Stimulated activated CD8-positive, alpha-beta memory T cell treated with anti-CD3 and anti-CD28 coated beads, Interleukin-15, amount 100 ng/mL, for 4 hours (primary cell): ENCODE data around the gene MMP15.

Experiments used
- DNase-seq, 2 donors: peaks; one replicate each; pipeline ENCODE4 v3.0.0-alpha.2; 2020; ENCODE audit warnings: low read depth in 2 of 2

The MMP15 gene

DNA sequence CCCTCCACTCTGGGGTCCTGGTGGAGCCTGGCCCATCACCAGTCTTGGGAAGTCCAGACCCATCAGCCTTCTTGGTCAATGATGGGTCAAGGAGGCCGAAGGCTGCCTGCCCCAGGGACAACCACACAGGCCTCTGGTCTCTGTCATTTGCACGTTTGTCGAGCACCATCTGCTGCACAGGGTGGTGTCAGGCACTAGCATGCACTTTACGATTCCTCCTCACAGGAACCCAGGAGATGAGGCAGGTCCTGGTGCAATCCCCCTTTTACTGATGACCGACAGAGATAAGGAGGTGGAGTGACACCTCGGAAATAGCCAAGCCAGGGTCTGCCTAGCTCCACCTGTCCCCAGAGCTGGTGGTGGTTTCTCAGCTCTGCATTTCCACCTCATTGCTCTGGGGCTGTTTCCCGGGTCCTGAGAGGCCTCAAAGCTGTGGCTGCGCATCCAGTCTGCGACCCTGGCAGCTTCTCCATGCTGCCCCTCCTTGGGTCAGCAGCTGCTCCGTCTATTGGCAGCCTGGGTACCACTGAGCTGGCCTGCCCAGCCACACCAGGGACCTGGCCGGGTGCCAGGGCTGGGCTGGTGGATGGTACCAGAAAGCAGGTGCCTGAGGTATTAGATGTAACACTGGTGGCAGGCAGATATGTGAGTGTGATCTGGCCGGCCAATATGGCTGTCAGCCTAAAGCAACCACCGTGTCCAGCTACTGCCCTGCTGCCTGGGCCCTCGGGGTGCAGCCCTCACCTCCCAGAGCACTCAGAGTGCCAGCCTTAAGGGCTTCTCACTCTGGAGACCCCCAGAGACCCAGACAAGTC, 10.0 kb downstream of the MMP15 start:
- no peak for DNase-seq

DNA sequence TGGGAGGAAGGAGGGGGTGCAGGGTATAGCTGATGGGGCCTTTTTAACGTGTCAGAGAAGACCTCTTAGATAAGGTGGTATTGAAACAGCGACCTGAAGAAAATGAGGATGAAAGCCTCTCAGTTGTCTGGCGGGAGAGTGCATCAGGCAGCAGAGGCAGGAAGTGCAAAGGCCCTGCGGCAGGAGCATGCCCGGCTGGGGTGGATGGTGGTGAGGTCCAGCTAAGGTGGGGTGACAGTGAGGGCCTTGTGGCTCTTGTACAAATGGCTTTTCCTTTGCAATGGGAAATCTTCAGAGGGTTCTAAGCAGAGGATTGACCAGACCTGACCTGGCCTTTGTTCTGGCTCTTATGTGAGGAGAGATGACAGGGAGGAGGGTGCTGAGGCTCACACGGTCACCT, 11.4 kb downstream of the MMP15 start:
- DNase-seq, result no peak

DNA sequence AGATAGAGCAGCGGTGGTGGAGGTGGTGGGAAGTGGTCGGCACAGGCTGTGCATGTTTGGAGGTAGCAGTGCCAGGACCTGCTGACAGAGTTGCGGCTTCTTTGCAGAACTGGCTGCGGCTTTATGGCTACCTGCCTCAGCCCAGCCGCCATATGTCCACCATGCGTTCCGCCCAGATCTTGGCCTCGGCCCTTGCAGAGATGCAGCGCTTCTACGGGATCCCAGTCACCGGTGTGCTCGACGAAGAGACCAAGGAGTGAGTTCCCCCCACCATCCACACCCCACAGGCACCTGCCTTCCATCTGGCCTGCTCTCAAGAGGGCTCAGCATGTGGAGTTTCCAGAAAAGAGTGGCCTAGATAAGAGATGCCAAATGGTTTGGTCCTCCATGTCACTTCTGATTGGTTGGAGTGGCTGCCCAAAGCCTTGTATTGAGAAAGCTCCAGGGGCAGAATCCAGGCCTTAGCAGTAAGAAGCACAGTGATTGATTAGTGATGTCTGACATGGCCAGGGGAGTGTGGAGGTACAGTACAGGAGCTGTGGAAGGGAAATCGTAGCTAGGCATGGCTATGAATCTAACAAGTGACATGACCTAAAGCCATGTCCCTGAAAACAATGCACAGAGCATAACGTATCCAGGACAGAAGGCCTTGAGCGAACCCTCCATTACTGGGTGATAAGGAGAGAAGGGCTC, 12.0 kb downstream of the MMP15 start:
- DNase-seq, result no peak

GRCh38 chr16:58038219-58038641, 12.7 kb downstream of the MMP15 start:
- no peak for DNase-seq

DNA sequence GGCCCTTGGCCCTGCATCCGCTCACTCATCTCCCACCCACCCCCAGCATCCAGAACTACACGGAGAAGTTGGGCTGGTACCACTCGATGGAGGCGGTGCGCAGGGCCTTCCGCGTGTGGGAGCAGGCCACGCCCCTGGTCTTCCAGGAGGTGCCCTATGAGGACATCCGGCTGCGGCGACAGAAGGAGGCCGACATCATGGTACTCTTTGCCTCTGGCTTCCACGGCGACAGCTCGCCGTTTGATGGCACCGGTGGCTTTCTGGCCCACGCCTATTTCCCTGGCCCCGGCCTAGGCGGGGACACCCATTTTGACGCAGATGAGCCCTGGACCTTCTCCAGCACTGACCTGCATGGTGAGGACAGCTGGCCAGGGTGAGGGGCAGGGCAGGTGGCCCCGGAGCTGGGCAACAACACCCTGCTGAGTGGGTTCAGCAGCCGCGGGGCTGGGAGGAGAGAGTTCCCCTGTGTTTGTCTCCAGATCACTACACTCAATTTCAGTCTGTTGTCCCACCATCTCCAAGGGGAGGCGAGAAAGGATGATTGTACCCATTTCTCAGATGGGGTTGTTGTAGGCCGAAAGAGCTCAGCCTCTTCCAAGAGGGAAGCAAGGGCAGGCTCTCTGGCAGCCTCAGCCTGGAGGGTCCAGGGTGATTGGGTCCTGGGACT, 14.4 kb downstream of the MMP15 start:
- no peak for DNase-seq

- DNase-seq, result no peak
Observed at GRCh38 chr16:58040496-58040846, 14.9 kb downstream of the MMP15 start.

GRCh38 chr16:58040945-58041627, 15.5 kb downstream of the MMP15 start:
- no peak for DNase-seq

DNA sequence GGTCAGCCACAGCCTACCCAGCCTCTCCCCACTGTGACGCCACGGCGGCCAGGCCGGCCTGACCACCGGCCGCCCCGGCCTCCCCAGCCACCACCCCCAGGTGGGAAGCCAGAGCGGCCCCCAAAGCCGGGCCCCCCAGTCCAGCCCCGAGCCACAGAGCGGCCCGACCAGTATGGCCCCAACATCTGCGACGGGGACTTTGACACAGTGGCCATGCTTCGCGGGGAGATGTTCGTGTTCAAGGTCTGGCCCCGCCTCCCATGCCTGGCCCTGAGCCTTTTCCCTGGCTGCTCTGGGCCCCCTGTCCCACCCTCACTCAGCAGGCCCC, 16.0 kb downstream of the MMP15 start:
- DNase-seq, result no peak

DNA sequence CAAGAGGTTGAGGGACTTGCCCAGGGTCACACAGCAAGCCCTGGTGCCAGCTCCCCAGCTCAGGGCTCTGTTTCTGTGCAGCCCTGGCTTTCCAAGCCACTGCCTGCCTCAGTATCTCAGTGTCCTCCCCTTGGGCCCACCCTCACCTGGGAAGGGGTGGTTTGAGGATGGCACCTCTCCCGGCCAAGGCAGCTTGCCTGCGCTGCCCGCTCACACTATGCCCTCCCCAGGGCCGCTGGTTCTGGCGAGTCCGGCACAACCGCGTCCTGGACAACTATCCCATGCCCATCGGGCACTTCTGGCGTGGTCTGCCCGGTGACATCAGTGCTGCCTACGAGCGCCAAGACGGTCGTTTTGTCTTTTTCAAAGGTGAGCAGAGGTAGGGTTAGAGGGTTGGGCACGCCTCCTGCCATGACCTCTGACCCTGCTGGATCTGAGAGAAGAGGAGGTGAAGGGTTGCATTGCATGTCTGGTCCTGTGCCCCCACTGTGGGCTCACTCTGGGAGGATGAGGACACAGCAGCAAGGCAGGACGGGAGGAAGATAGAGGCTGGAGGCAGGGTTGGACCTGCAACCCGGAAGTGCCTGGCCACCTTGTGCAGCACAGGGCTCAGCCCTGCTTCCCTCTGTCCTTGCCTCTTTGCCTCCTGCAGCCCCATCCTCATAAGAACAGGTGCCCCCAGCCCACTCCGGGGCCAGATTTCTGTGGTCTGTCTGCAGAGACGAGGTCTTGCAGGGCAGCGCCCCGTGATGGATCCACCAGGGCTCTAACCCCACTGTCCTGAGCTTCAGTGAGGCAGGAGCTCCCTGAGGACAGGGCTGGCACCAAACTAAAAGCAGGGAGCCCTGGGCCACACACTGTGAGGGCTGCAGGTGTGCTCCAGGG, 16.7 kb downstream of the MMP15 start:
- no peak for DNase-seq

GRCh38 chr16:58042886-58043515, 17.4 kb downstream of the MMP15 start:
- no peak for DNase-seq

DNA sequence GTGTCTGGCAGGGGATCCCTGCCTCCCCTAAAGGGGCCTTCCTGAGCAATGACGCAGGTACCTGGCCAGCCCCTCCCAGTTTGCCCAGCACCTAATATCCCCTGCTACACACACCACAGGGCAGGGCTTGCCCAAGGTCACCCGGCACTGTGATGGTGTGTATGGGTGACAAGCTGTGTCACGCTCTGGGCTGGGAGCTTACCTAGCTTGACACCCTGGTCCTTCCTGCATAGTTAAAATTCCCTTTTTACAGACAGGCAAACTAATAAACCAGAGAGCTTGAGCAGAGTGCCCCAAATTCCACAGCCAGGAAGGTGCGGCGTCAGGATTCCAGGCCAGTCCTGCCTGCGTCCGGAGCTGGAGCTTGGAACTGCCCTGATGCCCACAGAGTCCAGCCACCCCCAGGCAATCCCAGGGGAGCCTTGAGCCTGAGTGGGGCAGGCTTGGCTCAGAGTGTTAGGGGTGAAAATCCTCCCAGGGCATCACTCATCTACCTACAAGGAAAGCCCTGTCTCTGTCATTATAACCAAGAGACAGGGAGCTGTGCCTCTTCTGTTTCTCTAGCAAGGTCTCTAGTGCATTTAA, 18.1 kb downstream of the MMP15 start:
- DNase-seq, result no peak

- DNase-seq, result no peak
Observed at GRCh38 chr16:58044266-58045019, 18.9 kb downstream of the MMP15 start.

DNA sequence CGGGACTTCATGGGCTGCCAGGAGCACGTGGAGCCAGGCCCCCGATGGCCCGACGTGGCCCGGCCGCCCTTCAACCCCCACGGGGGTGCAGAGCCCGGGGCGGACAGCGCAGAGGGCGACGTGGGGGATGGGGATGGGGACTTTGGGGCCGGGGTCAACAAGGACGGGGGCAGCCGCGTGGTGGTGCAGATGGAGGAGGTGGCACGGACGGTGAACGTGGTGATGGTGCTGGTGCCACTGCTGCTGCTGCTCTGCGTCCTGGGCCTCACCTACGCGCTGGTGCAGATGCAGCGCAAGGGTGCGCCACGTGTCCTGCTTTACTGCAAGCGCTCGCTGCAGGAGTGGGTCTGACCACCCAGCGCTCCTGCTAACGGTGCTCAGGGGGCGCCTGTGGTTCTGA, 19.5 kb downstream of the MMP15 start:
- no peak for DNase-seq

DNA sequence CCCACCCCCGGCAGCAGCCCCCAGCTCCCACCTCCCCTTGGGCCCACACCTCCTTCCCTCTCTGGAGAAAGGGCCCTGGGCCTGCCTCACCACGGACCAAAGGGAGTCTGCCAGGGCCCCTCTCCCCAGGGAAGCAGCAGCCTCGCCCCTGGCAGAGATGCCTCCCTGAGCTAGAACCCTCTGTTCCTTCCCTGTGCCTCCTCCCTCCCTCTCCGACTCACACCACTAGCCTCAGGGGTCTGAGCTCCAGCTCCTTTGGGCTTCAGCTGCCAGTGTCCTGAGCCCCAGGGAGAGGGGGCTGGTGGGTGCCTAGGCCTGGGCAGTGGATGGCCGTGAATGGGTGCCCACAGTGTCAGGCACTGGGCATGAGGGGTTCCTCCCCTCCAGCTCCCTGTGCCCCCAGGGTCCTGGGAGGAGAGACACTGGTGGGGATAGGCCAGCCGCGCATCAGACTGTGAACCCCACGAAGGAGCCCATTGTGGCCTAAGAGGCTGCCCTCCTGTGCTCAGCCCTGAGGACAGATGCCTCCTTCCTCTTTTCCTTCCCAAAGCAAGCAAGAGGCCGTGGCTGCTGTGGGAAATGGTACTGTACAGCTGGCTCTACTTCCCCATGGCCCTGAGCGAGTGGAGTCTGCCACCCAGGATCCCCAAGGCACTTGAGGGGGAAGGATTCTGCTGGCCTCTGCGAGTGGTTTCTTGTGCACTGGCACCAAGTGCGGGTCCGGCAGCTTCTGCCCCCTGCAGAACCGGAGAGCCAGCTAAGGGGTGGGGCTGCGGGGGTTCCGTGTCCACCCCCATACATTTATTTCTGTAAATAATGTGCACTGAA, 20.7 kb downstream of the MMP15 start:
- DNase-seq, result no peak

DNA sequence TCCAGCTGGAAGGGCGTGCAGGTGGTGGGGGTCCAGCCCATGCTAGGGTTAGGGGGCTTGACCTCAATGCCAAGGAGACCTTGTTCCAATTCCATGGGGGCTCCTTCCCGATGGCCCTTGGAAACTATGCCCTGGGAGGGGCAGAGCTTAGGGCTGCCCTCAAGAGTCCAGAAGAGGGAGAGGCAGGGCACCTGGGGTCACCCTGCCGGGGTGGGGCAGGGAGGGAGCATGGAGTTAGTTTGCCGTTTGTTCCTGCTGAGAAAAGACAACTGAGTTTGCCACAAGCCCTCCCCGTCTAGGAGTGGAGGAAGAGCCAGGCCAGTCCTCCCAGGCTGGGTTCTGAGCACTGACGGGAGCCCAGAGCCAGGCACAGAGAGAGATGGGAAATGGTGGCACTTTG, 21.4 kb downstream of the MMP15 start:
- DNase-seq, result no peak

GRCh38 chr16:58047557-58048348, 22.2 kb downstream of the MMP15 start:
- no peak for DNase-seq

DNA sequence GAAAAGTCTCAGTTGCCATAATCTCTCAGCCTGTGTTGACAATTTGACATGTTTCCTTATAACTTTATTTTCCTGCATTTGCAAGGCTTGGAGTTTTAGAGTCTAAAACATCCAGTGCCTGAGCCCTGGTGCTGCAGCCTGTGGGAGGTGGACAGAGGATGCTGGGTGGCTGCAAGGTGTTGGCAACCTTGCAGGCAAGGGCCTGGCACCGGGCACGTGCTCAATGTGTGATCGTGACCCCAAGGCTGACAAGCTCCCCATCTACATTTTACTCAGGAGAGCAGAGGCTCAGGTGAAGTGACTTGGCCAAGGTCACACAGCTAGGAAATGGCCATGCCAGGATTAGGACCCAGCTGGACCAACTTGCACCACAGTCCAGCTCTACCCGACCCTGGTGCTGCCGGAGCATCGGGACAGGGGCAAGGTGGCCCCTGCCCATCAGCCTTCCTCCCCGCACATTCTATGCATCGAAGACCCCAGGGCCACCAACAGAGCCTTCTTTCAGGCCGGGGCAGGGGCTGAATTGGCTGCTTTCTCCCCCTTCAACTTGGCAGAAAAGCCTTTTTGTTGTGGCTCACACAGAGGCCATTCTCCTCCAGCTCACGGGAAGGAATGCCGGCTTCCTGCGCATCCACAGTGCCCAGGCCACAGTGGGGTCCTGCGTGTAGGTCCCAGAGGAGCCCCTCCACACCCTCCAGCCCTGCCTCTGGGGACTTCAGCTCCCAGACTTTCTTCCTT, 23.1 kb downstream of the MMP15 start:
- DNase-seq, result no peak
